Measurements from ENCODE around the gene ZMYND8. TPM values are rescaled to one million over a fixed set of nuclear protein-coding genes. Genes with fewer than 3 reads are reported as not detected.

The ZMYND8 gene
- total RNA-seq, 4 donors from 2014 or later, result 29.7 to 42.4 (median 30.9) TPM

- intact Hi-C loops (cut with DNase I), result loop anchor here (5.0 kb wide), 1 partner anchor 41 kb away; no protein-coding TSS in a partner anchor
- no peaks in the 10 kb centered on the region for H3K27me3 ChIP-seq
- DNase-seq, result no peak
- H3K36me3 ChIP-seq, result no peaks in the 10 kb centered on the region
- TF ChIP-seq CTCF (IDR thresholded peaks at IDR 0.05) (no peak), POLR2A (IDR thresholded peaks at IDR 0.05) (no peak)
- H3K9me3 ChIP-seq, result no peaks in the 10 kb centered on the region
- 46 to 48% methylated on average over 15 of the region's 15 CpGs for WGBS, 2 donors
- no peak overlapping the region for H3K4me3 ChIP-seq (replicated peaks in 1 of 3)
- H3K27ac ChIP-seq, result peak overlapping the region; percentile 99 to 100 (median 100)
- peaks cover 83 to 90% of the 10 kb centered on the region in 2 donors for H3K4me1 ChIP-seq
Measured at GRCh38 chr20:47358039-47358671, 1.7 kb upstream of the ZMYND8 start.

- peak overlapping the region; percentile 99 to 100 (median 100) for H3K27ac ChIP-seq
- H3K36me3 ChIP-seq, result no peaks in the 10 kb centered on the region
- TF ChIP-seq CTCF (IDR thresholded peaks at IDR 0.05) (peak in 1 of 6 experiments; percentile 22), POLR2A (IDR thresholded peaks at IDR 0.05) (peak in 1 of 2 donors; percentile 81)
- H3K27me3 ChIP-seq, result no peaks in the 10 kb centered on the region
- DNase-seq, result peak; percentile 89 to 92
- 11 to 18% methylated on average over 26 to 29 of the region's 29 CpGs for WGBS, 2 donors
- intact Hi-C loops (cut with DNase I), result loop anchor here (5.0 kb wide), 1 partner anchor 40 kb away; no protein-coding TSS in a partner anchor
- no peaks in the 10 kb centered on the region for H3K9me3 ChIP-seq
- H3K4me3 ChIP-seq (replicated peaks in 1 of 3), result no peak overlapping the region
- H3K4me1 ChIP-seq, result peaks cover 90 to 97% of the 10 kb centered on the region in 2 donors
Measured at GRCh38 chr20:47357296-47358038, 968 bp upstream of the ZMYND8 start.

GRCh38 chr20:47356220-47356525 is 326 bp downstream of the ZMYND8 start:
- Histone ChIP-seq H3K4me3 (replicated peaks in 1 of 3) (no peak overlapping the region), H3K27me3 (no peaks in the 10 kb centered on the region), H3K36me3 (no peaks in the 10 kb centered on the region), H3K27ac (peak overlapping the region; percentile 99 to 100 (median 100)), H3K4me1 (peaks cover 99 to 100% of the 10 kb centered on the region in 2 donors), H3K9me3 (no peaks in the 10 kb centered on the region)
- intact Hi-C loops (cut with DNase I), result loop anchor here (5.0 kb wide), 1 partner anchor 39 kb away; no protein-coding TSS in a partner anchor
- DNase-seq, result no peak
- TF ChIP-seq CTCF (IDR thresholded peaks at IDR 0.05) (no peak), POLR2A (IDR thresholded peaks at IDR 0.05) (no peak)

GRCh38 chr20:47355489-47356219 is 845 bp downstream of the ZMYND8 start:
- Histone ChIP-seq H3K4me3 (replicated peaks in 1 of 3) (no peak overlapping the region), H3K4me1 (peaks cover 99 to 100% of the 10 kb centered on the region in 2 donors), H3K9me3 (no peaks in the 10 kb centered on the region), H3K27me3 (no peaks in the 10 kb centered on the region), H3K36me3 (no peaks in the 10 kb centered on the region), H3K27ac (peak overlapping the region; percentile 99 to 100 (median 100))
- 15 to 30% methylated on average over 2 of the region's 2 CpGs for WGBS, 2 donors
- TF ChIP-seq POLR2A (IDR thresholded peaks at IDR 0.05) (peak in 1 of 2 donors; percentile 49), CTCF (IDR thresholded peaks at IDR 0.05) (no peak)
- DNase-seq, result peak in 1 of 2 donors; percentile 60
- intact Hi-C loops (cut with DNase I), result loop anchor here (5.0 kb wide), 1 partner anchor 38 kb away; no protein-coding TSS in a partner anchor

Data from thyroid gland (tissue), 4 donors.